Colonic mucosa (tissue), 4 donors: ENCODE results near the gene GABBR2. TPM values are rescaled to one million over a fixed set of nuclear protein-coding genes. Genes with fewer than 3 reads are reported as not detected.
"Not testable (repeated sequence)": the region's sequence is repeated elsewhere in the genome, so short reads cannot be mapped to it uniquely, and the experiment has no call there.

Experiments used
- DNase-seq: peaks from one replicate; pipeline ENCODE4 v3.0.0-alpha.2; 2020
- H3K27ac ChIP-seq: fragments of 200-600 bp; one replicate; pipeline ENCODE4 v1.8.0; 2021
- H3K27me3 ChIP-seq: fragments of 200-600 bp; one replicate; pipeline ENCODE4 v1.8.0; 2021
- H3K36me3 ChIP-seq: fragments of 200-600 bp; one replicate; pipeline ENCODE4 v1.8.0; 2021
- H3K4me1 ChIP-seq: fragments of 200-600 bp; one replicate; pipeline ENCODE4 v1.8.0; 2021; ENCODE audit warnings: mild to moderate bottlenecking
- H3K4me3 ChIP-seq: fragments of 200-600 bp; one replicate; pipeline ENCODE4 v1.8.0; 2021
- H3K9ac ChIP-seq, 2 donors: one replicate each; pipeline ENCODE4 v1.7.0; 2013; ENCODE audit warnings: control low read depth in 2 of 2, low read depth in 2 of 2, low read length in 2 of 2
- H3K9me3 ChIP-seq: fragments of 200-600 bp; one replicate; pipeline ENCODE4 v1.8.0; 2021
- intact Hi-C: fragments of 100-400 bp; cut with DNase I; formaldehyde crosslinking; loops from one replicate; pipeline ENCODE4 v1.14.1; 2022
- total RNA-seq, 2 donors: library from RNA; stranded (reverse); fragmentation: NEBNext Ultra II Directional in 1 of 2; extraction: Animal tissue kit (Norgen Biotek cat#: 25700) in 1 of 2; gene quantifications; one replicate each; pipeline ENCODE4 v1.2.1, GENCODE V29; 2021
- TF ChIP-seq, protein P1 (sequence below): fragments of 200-600 bp; IDR thresholded peaks from one replicate; pipeline ENCODE4 v1.8.0; 2022; ENCODE audit warnings: antibody characterized with exemption, mild to moderate bottlenecking
- donor health status: healthy.
- donor health status: DM: no; HTN: no; CAD: no.
- donor health status: DM: no; HTN: no; CAD: no.

The GABBR2 gene
- total RNA-seq, 2 donors from 2014 or later: 0.05 TPM; not detected in 1

GRCh38 chr9:98271479-98271878 lies 437.3 kb downstream of the GABBR2 start:
- no peak overlapping the region for H3K9ac ChIP-seq
- TF ChIP-seq, protein P1, sequence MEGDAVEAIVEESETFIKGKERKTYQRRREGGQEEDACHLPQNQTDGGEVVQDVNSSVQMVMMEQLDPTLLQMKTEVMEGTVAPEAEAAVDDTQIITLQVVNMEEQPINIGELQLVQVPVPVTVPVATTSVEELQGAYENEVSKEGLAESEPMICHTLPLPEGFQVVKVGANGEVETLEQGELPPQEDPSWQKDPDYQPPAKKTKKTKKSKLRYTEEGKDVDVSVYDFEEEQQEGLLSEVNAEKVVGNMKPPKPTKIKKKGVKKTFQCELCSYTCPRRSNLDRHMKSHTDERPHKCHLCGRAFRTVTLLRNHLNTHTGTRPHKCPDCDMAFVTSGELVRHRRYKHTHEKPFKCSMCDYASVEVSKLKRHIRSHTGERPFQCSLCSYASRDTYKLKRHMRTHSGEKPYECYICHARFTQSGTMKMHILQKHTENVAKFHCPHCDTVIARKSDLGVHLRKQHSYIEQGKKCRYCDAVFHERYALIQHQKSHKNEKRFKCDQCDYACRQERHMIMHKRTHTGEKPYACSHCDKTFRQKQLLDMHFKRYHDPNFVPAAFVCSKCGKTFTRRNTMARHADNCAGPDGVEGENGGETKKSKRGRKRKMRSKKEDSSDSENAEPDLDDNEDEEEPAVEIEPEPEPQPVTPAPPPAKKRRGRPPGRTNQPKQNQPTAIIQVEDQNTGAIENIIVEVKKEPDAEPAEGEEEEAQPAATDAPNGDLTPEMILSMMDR: no peak
- H3K27me3 ChIP-seq: no peaks in the 10 kb centered on the region
- H3K36me3 ChIP-seq: no peaks in the 10 kb centered on the region
- intact Hi-C loops: no loop called here
- no peaks in the 10 kb centered on the region for H3K4me1 ChIP-seq
- H3K9me3 ChIP-seq: no peaks in the 10 kb centered on the region
- no peak overlapping the region for H3K4me3 ChIP-seq
- no peak overlapping the region for H3K27ac ChIP-seq
- DNase-seq: no peak

GRCh38 chr9:98270284-98270683 lies 438.5 kb downstream of the GABBR2 start:
- intact Hi-C loops, DNase-seq, H3K27me3 ChIP-seq, H3K4me3 ChIP-seq, H3K36me3 ChIP-seq, H3K27ac ChIP-seq, H3K9ac ChIP-seq, H3K4me1 ChIP-seq, H3K9me3 ChIP-seq: not testable (repeated sequence)

- intact Hi-C loops: loop anchor here (10.0 kb wide), 1 partner anchor 195 kb away; no protein-coding TSS in a partner anchor
- DNase-seq, H3K4me3 ChIP-seq, H3K36me3 ChIP-seq, H3K9me3 ChIP-seq, H3K4me1 ChIP-seq, H3K27me3 ChIP-seq, H3K27ac ChIP-seq, H3K9ac ChIP-seq: not testable (repeated sequence)
Measured at GRCh38 chr9:98269652-98270051, 439.1 kb downstream of the GABBR2 start.

- not testable (repeated sequence) for H3K27me3 ChIP-seq, H3K9me3 ChIP-seq, DNase-seq, H3K9ac ChIP-seq, H3K4me1 ChIP-seq, H3K36me3 ChIP-seq, H3K4me3 ChIP-seq, H3K27ac ChIP-seq
- intact Hi-C loops: loop anchor here (10.0 kb wide), 1 partner anchor 193 kb away; no protein-coding TSS in a partner anchor
Measured at GRCh38 chr9:98267556-98267955, 441.2 kb downstream of the GABBR2 start.

DNA sequence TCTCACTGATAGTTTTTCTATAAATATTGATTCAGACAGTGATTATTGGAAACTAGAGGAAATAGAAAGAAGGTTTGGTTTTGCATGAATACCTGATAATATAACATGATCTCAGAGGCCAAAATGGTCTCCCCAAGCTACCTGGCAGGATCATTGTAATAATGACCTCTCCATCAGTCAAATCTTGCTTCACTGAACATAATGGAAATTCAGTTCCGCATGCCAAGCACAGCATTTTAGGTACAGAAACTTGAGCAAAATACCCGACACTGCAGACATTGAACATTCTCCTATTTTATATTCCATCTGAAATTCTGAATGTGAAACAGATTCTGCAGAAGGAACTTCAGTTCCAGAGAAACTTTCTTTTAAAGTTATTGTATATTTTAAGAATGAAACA lies 444.2 kb downstream of the GABBR2 start:
- no peak for DNase-seq
- H3K9ac ChIP-seq: no peak overlapping the region
- H3K36me3 ChIP-seq: no peaks in the 10 kb centered on the region
- TF ChIP-seq, protein P1: no peak
- no peaks in the 10 kb centered on the region for H3K4me1 ChIP-seq
- no peak overlapping the region for H3K4me3 ChIP-seq
- no peaks in the 10 kb centered on the region for H3K27me3 ChIP-seq
- intact Hi-C loops: loop anchor here (10.0 kb wide), 1 partner anchor 190 kb away; no protein-coding TSS in a partner anchor
- no peak overlapping the region for H3K27ac ChIP-seq
- no peaks in the 10 kb centered on the region for H3K9me3 ChIP-seq

- intact Hi-C loops: loop anchor here (2.0 to 10.0 kb wide), 2 partner anchors 57 to 189 kb away; no protein-coding TSS in a partner anchor
- TF ChIP-seq, protein P1: peak; percentile 90
Measured at GRCh38 chr9:98263482-98264357, 445.0 kb downstream of the GABBR2 start.

DNA sequence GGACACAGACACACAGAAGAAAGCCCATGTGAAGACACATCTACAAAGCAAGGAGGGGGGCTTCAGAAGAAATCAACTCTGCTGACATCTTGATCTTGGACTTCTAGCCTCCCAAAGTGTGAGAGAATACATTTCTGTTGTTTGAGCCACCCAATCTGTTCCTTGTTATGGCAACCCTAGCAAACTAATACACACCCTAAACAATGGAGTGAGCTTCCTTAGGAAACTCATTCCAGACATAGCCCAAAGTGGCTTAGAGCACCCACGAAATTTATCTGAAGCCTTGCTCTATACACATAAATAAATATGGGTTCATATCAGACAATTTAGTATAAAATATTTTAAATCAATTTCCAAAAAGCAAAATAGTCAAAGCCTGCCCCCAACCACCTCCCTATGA lies 445.7 kb downstream of the GABBR2 start:
- intact Hi-C loops: loop anchor here (2.0 to 10.0 kb wide), 2 partner anchors 56 to 188 kb away; no protein-coding TSS in a partner anchor
- DNase-seq: no peak
- Histone ChIP-seq H3K9me3 (no peaks in the 10 kb centered on the region), H3K9ac (no peak overlapping the region), H3K4me3 (no peak overlapping the region), H3K27ac (no peak overlapping the region), H3K27me3 (no peaks in the 10 kb centered on the region), H3K4me1 (no peaks in the 10 kb centered on the region), H3K36me3 (no peaks in the 10 kb centered on the region)
- TF ChIP-seq, protein P1: no peak

More at GRCh38 chr9:98263482-98264357, 445.0 kb downstream of the GABBR2 start:
- H3K9ac ChIP-seq: no peak overlapping the region
- H3K27me3 ChIP-seq: no peaks in the 10 kb centered on the region
- H3K4me1 ChIP-seq: no peaks in the 10 kb centered on the region
- H3K9me3 ChIP-seq: no peaks in the 10 kb centered on the region
- no peak overlapping the region for H3K27ac ChIP-seq
- H3K36me3 ChIP-seq: no peaks in the 10 kb centered on the region
- DNase-seq: peak; percentile 87
- no peak overlapping the region for H3K4me3 ChIP-seq
